GM21390 (cell line): ENCODE data around the gene OTX2.

Experiments
- ATAC-seq: cut with Tn5 transposase; IDR thresholded peaks from one replicate; pipeline ENCODE4 v1.9.1; 2021; ENCODE audit not compliant: unreplicated experiment

OTX2 gene

GRCh38 chr14:56810147-56810719 lies at the start of gene OTX2:
Gene OTX2, minus strand, starts transcription at chr14:56810479. Its CDS starts 5,023 bp downstream, at chr14:56805456.
- ATAC-seq = no peak

- no peak for ATAC-seq
Observed at GRCh38 chr14:56858422-56858821, 48.1 kb upstream of the OTX2 start.

GRCh38 chr14:56857216-56857615 lies 46.9 kb upstream of the OTX2 start:
- ATAC-seq = no peak

- no peak for ATAC-seq
Observed at GRCh38 chr14:56855891-56856461, 45.7 kb upstream of the OTX2 start.

- no peak for ATAC-seq
Observed at GRCh38 chr14:56854325-56854724, 44.0 kb upstream of the OTX2 start.

GRCh38 chr14:56846970-56847930 lies 37.0 kb upstream of the OTX2 start:
- ATAC-seq = no peak

- no peak for ATAC-seq
Observed at GRCh38 chr14:56844406-56845002, 34.2 kb upstream of the OTX2 start.

- ATAC-seq = no peak
Observed at GRCh38 chr14:56841611-56842010, 31.3 kb upstream of the OTX2 start.

- ATAC-seq = no peak
Observed at GRCh38 chr14:56840221-56840620, 29.9 kb upstream of the OTX2 start.

- ATAC-seq = no peak
Observed at GRCh38 chr14:56829151-56829550, 18.9 kb upstream of the OTX2 start.

GRCh38 chr14:56826214-56826613 lies 15.9 kb upstream of the OTX2 start:
- ATAC-seq = no peak

GRCh38 chr14:56821805-56822610 lies 11.7 kb upstream of the OTX2 start:
- ATAC-seq = no peak

- no peak for ATAC-seq
Observed at GRCh38 chr14:56821177-56821576, 10.9 kb upstream of the OTX2 start.

GRCh38 chr14:56817396-56817921 lies 7.2 kb upstream of the OTX2 start:
- no peak for ATAC-seq

- ATAC-seq = no peak
Observed at GRCh38 chr14:56816574-56817391, 6.5 kb upstream of the OTX2 start.

- no peak for ATAC-seq
Observed at GRCh38 chr14:56815745-56816144, 5.5 kb upstream of the OTX2 start.

- no peak for ATAC-seq
Observed at GRCh38 chr14:56814969-56815700, 4.9 kb upstream of the OTX2 start.

GRCh38 chr14:56814519-56814959 lies 4.3 kb upstream of the OTX2 start:
- no peak for ATAC-seq

- ATAC-seq = no peak
Observed at GRCh38 chr14:56813143-56813551, 2.9 kb upstream of the OTX2 start.
